ENCODE results near the gene DTL.

DNA sequence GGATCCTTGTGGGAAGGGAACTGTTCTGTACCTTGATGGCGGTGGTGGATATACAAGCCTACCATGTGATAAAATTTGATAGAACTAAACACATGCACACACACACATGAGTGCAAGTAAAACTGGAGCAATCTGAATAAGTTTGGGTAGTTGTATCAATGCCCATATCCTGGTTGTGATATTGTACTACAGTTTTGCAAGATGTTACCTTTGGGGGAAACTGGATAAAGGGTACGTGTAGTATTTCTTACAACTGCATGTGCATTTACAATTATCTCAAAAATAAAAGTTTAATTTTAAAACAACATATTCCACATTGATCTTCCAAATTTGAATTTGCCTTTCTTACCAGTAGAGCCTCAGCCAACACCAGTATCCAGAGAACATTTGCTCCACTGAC, 99.6 kb downstream of the DTL start:
- TF ChIP-seq, protein P1, sequence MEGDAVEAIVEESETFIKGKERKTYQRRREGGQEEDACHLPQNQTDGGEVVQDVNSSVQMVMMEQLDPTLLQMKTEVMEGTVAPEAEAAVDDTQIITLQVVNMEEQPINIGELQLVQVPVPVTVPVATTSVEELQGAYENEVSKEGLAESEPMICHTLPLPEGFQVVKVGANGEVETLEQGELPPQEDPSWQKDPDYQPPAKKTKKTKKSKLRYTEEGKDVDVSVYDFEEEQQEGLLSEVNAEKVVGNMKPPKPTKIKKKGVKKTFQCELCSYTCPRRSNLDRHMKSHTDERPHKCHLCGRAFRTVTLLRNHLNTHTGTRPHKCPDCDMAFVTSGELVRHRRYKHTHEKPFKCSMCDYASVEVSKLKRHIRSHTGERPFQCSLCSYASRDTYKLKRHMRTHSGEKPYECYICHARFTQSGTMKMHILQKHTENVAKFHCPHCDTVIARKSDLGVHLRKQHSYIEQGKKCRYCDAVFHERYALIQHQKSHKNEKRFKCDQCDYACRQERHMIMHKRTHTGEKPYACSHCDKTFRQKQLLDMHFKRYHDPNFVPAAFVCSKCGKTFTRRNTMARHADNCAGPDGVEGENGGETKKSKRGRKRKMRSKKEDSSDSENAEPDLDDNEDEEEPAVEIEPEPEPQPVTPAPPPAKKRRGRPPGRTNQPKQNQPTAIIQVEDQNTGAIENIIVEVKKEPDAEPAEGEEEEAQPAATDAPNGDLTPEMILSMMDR (IDR thresholded peaks at IDR 0.05), result no peak
- no peak for TF ChIP-seq POLR2AphosphoS5 (IDR thresholded peaks at IDR 0.05; ENCODE audit: low read depth, low read length)
